CD14-positive monocyte (primary cell): ENCODE data around the gene SMIM32. TPM values are rescaled to one million over a fixed set of nuclear protein-coding genes. Genes with fewer than 3 reads are reported as not detected.

Experiments used
- DNase-seq, 3 donors: peaks; one replicate each; pipeline ENCODE4 v3.0.0-alpha.2; 2011 to 2022
- H2AFZ ChIP-seq: 2 replicates; pipeline ENCODE4 v1.6.0; 2012; ENCODE audit warnings: mild to moderate bottlenecking, low read depth, low read length, inconsistent platforms; ENCODE audit not compliant: insufficient read depth, poor library complexity, severe bottlenecking
- H3K27ac ChIP-seq, 2 donors: 1 replicate in 1 of 2; 2 replicates in 1 of 2; pipeline ENCODE4 v1.5.1; 2012 to 2013; ENCODE audit warnings: low read length in 2 of 2, control low read depth in 1 of 2, inconsistent platforms in 1 of 2, low read depth in 1 of 2, mild to moderate bottlenecking in 1 of 2
- H3K27me3 ChIP-seq, 2 donors: one replicate each; pipeline versions ENCODE4 v1.6.0 to v1.6.1; 2011 to 2013; ENCODE audit warnings: low read length in 2 of 2; ENCODE audit not compliant: control insufficient read depth in 2 of 2, insufficient read depth in 2 of 2
- H3K36me3 ChIP-seq, 2 donors: replicated peaks in 1 of 2; 1 replicate in 1 of 2; 2 replicates in 1 of 2; pipeline versions ENCODE4 v1.5.1 to v1.6.1; 2012 to 2013; ENCODE audit warnings: low read length in 2 of 2, control low read depth in 1 of 2, inconsistent platforms in 1 of 2, mild to moderate bottlenecking in 1 of 2; ENCODE audit not compliant: insufficient read depth in 2 of 2, control insufficient read depth in 1 of 2
- H3K4me1 ChIP-seq, 2 donors: 1 replicate in 1 of 2; 2 replicates in 1 of 2; pipeline versions ENCODE4 v1.5.1 to v1.6.1; 2012 to 2013; ENCODE audit warnings: low read length in 2 of 2, control low read depth in 1 of 2, inconsistent platforms in 1 of 2, mild to moderate bottlenecking in 1 of 2, moderate library complexity in 1 of 2; ENCODE audit not compliant: insufficient read depth in 2 of 2, control insufficient read depth in 1 of 2
- H3K4me2 ChIP-seq: replicated peaks from 2 replicates; pipeline ENCODE3; 2012; ENCODE audit warnings: low read length, moderate library complexity, mild to moderate bottlenecking; ENCODE audit not compliant: poor library complexity, severe bottlenecking; ENCODE audit errors: extremely low read depth
- H3K4me3 ChIP-seq, 3 experiments: fragments of 200-600 bp in 1 of 3; sonication (generic) in 1 of 3; replicated peaks in 1 of 3; 1 replicate in 2 of 3; 2 replicates in 1 of 3; pipeline ENCODE4 v1.5.1; 2011 to 2013; ENCODE audit warnings: low read length in 3 of 3, mild to moderate bottlenecking in 3 of 3, control low read depth in 2 of 3, low read depth in 2 of 3, inconsistent platforms in 1 of 3, moderate library complexity in 1 of 3
- H3K79me2 ChIP-seq: 2 replicates; pipeline ENCODE4 v1.6.0; 2012; ENCODE audit warnings: mild to moderate bottlenecking, control low read depth, inconsistent platforms, low read length, moderate library complexity; ENCODE audit not compliant: insufficient read depth
- H3K9ac ChIP-seq: 2 replicates; pipeline ENCODE4 v1.6.0; 2017; ENCODE audit warnings: low read length, mild to moderate bottlenecking; ENCODE audit not compliant: insufficient read depth, poor library complexity, severe bottlenecking
- H3K9me3 ChIP-seq, 2 donors: replicated peaks in 1 of 2; 1 replicate in 1 of 2; 2 replicates in 1 of 2; pipeline versions ENCODE4 v1.5.1 to v1.6.1; 2012 to 2013; ENCODE audit warnings: low read length in 2 of 2, control low read depth in 1 of 2; ENCODE audit not compliant: control insufficient read depth in 1 of 2, insufficient read depth in 1 of 2
- H4K20me1 ChIP-seq: 2 replicates; pipeline ENCODE4 v1.6.0; 2012; ENCODE audit warnings: mild to moderate bottlenecking, low read length, control low read depth, moderate library complexity; ENCODE audit not compliant: insufficient read depth
- H3K27ac Mint-ChIP-seq, 7 donors: one replicate each; pipeline ENCODE4 v1.8.0; 2020; ENCODE audit warnings: mild to moderate bottlenecking in 7 of 7, mixed read lengths in 7 of 7, moderate library complexity in 6 of 7, inconsistent platforms in 2 of 7
- H3K27me3 Mint-ChIP-seq, 3 donors: one replicate each; pipeline ENCODE4 v1.8.0; 2021 to 2022; ENCODE audit warnings: low read depth in 3 of 3, mild to moderate bottlenecking in 3 of 3, mixed read lengths in 3 of 3, moderate library complexity in 3 of 3, inconsistent platforms in 1 of 3
- H3K36me3 Mint-ChIP-seq, 2 donors: one replicate each; pipeline ENCODE4 v1.8.0; 2020; ENCODE audit warnings: mixed read lengths in 2 of 2, inconsistent platforms in 1 of 2, mild to moderate bottlenecking in 1 of 2
- H3K4me1 Mint-ChIP-seq: one replicate; pipeline ENCODE4 v1.8.0; 2020; ENCODE audit warnings: mild to moderate bottlenecking, mixed read lengths
- H3K4me3 Mint-ChIP-seq, 2 donors: one replicate each; pipeline ENCODE4 v1.8.0; 2020; ENCODE audit warnings: mild to moderate bottlenecking in 2 of 2, mixed read lengths in 2 of 2, moderate library complexity in 1 of 2
- H3K9me3 Mint-ChIP-seq, 7 donors: one replicate each; pipeline ENCODE4 v1.8.0; 2020 to 2022; ENCODE audit warnings: mixed read lengths in 7 of 7, mild to moderate bottlenecking in 6 of 7, moderate library complexity in 6 of 7, inconsistent platforms in 2 of 7
- CTCF ChIP-seq: fragments of 200-600 bp; IDR thresholded peaks from one replicate; pipeline ENCODE4 v1.8.0; 2022; ENCODE audit warnings: antibody characterized with exemption, mild to moderate bottlenecking
- WGBS: methylation state at CpG from one replicate; pipeline ENCODE4 v1.1.5; 2013; ENCODE audit warnings: missing lambda C conversion rate; ENCODE audit not compliant: insufficient coverage; 5-methylcytosine and 5-hydroxymethylcytosine counted together
- intact Hi-C, 2 donors: fragments of 100-400 bp; cut with micrococcal nuclease; formaldehyde crosslinking; loops; one replicate each; pipeline versions ENCODE4 v1.15.0 to v1.15.1; 2023
- polyA plus RNA-seq, 3 donors: library from polyadenylated mRNA; depleted of rRNA in 1 of 3; unstranded in 2 of 3; stranded (reverse) in 1 of 3; fragments of 300-500 nt in 2 of 3; fragments of >200 nt in 1 of 3; fragmentation: Illumina TruSeq in 2 of 3; gene quantifications; 1 replicate in 2 of 3; 2 replicates in 1 of 3; pipeline ENCODE4 v1.2.3, GENCODE V29; 2012 to 2021

Gene SMIM32
- polyA plus RNA-seq, 3 donors: not detected

- H3K27ac Mint-ChIP-seq: no peak overlapping the region
- H3K9me3 Mint-ChIP-seq: peaks cover 0 to 3% (median 0%) of the 10 kb centered on the region in 7 donors
- intact Hi-C loops: no loop called here
- no peak overlapping the region for H3K9ac ChIP-seq
- no peak overlapping the region for H3K27ac ChIP-seq
- no peak for TF ChIP-seq CTCF
- H3K4me1 ChIP-seq: no peaks in the 10 kb centered on the region
- no peaks in the 10 kb centered on the region for H3K36me3 ChIP-seq
- no peak overlapping the region for H3K4me3 ChIP-seq
- no peaks in the 10 kb centered on the region for H3K4me1 Mint-ChIP-seq
- H2AFZ ChIP-seq: no peak overlapping the region
- WGBS: 80% methylated on average over 1 of the region's 13 CpGs
- peaks cover 27 to 47% (median 35%) of the 10 kb centered on the region in 3 donors for H3K27me3 Mint-ChIP-seq
- no peaks in the 10 kb centered on the region for H3K79me2 ChIP-seq
- H3K4me2 ChIP-seq: no peak overlapping the region
- no peaks in the 10 kb centered on the region for H4K20me1 ChIP-seq
- H3K27me3 ChIP-seq: peaks cover 2 to 20% of the 10 kb centered on the region in 2 donors
- H3K4me3 Mint-ChIP-seq: no peak overlapping the region
- H3K36me3 Mint-ChIP-seq: no peaks in the 10 kb centered on the region
- no peak for DNase-seq
- no peaks in the 10 kb centered on the region for H3K9me3 ChIP-seq
Observed at GRCh38 chr5:136202469-136203205, 9.7 kb upstream of the SMIM32 start.

GRCh38 chr5:136201870-136202269 lies 8.9 kb upstream of the SMIM32 start:
- no peak for TF ChIP-seq CTCF
- peaks cover 28 to 50% (median 35%) of the 10 kb centered on the region in 3 donors for H3K27me3 Mint-ChIP-seq

More at GRCh38 chr5:136201870-136202269, 8.9 kb upstream of the SMIM32 start:
- Histone ChIP-seq H2AFZ (no peak overlapping the region), H3K4me1 (no peaks in the 10 kb centered on the region), H3K36me3 (no peaks in the 10 kb centered on the region), H3K79me2 (no peaks in the 10 kb centered on the region), H3K4me3 (no peak overlapping the region), H3K4me2 (no peak overlapping the region), H3K9me3 (no peaks in the 10 kb centered on the region), H3K9ac (no peak overlapping the region), H3K27ac (no peak overlapping the region), H3K27me3 (peaks cover 2 to 20% of the 10 kb centered on the region in 2 donors), H4K20me1 (no peaks in the 10 kb centered on the region)
- no peak overlapping the region for H3K4me3 Mint-ChIP-seq
- WGBS: 70% methylated on average over 4 of the region's 4 CpGs
- no peak overlapping the region for H3K27ac Mint-ChIP-seq
- DNase-seq: no peak
- intact Hi-C loops: no loop called here
- peaks cover 0 to 3% (median 0%) of the 10 kb centered on the region in 7 donors for H3K9me3 Mint-ChIP-seq
- no peaks in the 10 kb centered on the region for H3K36me3 Mint-ChIP-seq
- H3K4me1 Mint-ChIP-seq: no peaks in the 10 kb centered on the region
